Sigmoid colon (tissue), 7 donors: ENCODE measurements around the gene RADX. TPM values are rescaled to one million over a fixed set of nuclear protein-coding genes. Genes with fewer than 3 reads are reported as not detected.
"Not testable (repeated sequence)": the region's sequence is repeated elsewhere in the genome, so short reads cannot be mapped to it uniquely, and the experiment has no call there.

Experiments used
- DNase-seq: peaks from one replicate; pipeline ENCODE4 v3.0.0-alpha.2; 2019
- H3K27ac ChIP-seq, 4 donors: fragments of 200-600 bp; sonication (generic); one replicate each; pipeline ENCODE4 v1.5.1; 2016 to 2019; ENCODE audit warnings: mild to moderate bottlenecking in 1 of 4
- H3K27me3 ChIP-seq, 3 donors: fragments of 200-600 bp; sonication (generic); one replicate each; pipeline ENCODE4 v1.5.1; 2019; ENCODE audit warnings: mild to moderate bottlenecking in 1 of 3
- H3K36me3 ChIP-seq, 4 donors: fragments of 200-600 bp; sonication (generic); one replicate each; pipeline ENCODE4 v1.5.1; 2016 to 2019
- H3K4me1 ChIP-seq, 4 donors: fragments of 200-600 bp; sonication (generic); one replicate each; pipeline ENCODE4 v1.5.1; 2017 to 2019
- H3K4me3 ChIP-seq, 4 donors: fragments of 200-600 bp; sonication (generic); one replicate each; pipeline ENCODE4 v1.5.1; 2017 to 2019; ENCODE audit warnings: mild to moderate bottlenecking in 2 of 4, moderate library complexity in 1 of 4
- H3K9me3 ChIP-seq, 4 donors: fragments of 200-600 bp in 3 of 4; sonication (generic) in 3 of 4; one replicate each; pipeline versions ENCODE4 v1.5.1 to v1.6.1; 2013 to 2019
- EP300 ChIP-seq, 4 donors: sonication (generic); formaldehyde crosslinking; IDR thresholded peaks; one replicate each; pipeline ENCODE4 v1.6.1; 2017; ENCODE audit warnings: antibody characterized with exemption in 4 of 4
- POLR2A ChIP-seq, 2 donors: fragments of 450-650 bp; IDR thresholded peaks; one replicate each; pipeline ENCODE4 v1.6.1; 2016; ENCODE audit warnings: antibody characterized with exemption in 2 of 2, mild to moderate bottlenecking in 2 of 2, moderate library complexity in 2 of 2
- POLR2AphosphoS5 ChIP-seq, 4 donors: sonication (generic); formaldehyde crosslinking; IDR thresholded peaks; one replicate each; pipeline ENCODE4 v1.6.1; 2017; ENCODE audit warnings: antibody characterized with exemption in 4 of 4
- WGBS, 2 donors: extraction: QIAGEN DNeasy Blood & Tissue Kit; methylation state at CpG; one replicate each; pipeline ENCODE4 v1.1.7; 2013; 5-methylcytosine and 5-hydroxymethylcytosine counted together
- intact Hi-C: fragments of 100-400 bp; cut with DNase I; formaldehyde crosslinking; loops from one replicate; pipeline ENCODE4 v1.15.1; 2023
- polyA plus RNA-seq, 3 donors: library from polyadenylated mRNA; stranded (reverse); fragments of 200-250 nt; gene quantifications; one replicate each; pipeline ENCODE4 v1.2.3, GENCODE V29; 2013
- total RNA-seq, 4 donors: library from RNA; depleted of rRNA; stranded (reverse); fragments of >200 nt; gene quantifications; one replicate each; pipeline ENCODE4 v1.1.0, GENCODE V29; 2016
- TF ChIP-seq, protein P1 (sequence below), 4 experiments: fragments of 450-650 bp in 3 of 4; fragments of 200-600 bp in 1 of 4; IDR thresholded peaks; one replicate each; pipeline ENCODE4 v1.5.1; 2016 to 2019; ENCODE audit warnings: antibody characterized with exemption in 4 of 4, mild to moderate bottlenecking in 3 of 4, moderate library complexity in 2 of 4
- donor health status: healthy with polysubstance abuse.
- donor health status: Bipolar disorder and iron deficiency.
- donor health status: healthy.

Gene RADX
- total and polyA plus RNA-seq, 7 donors = 0.60 to 7.3 (median 1.1) TPM

- no peaks in the 10 kb centered on the region for H3K27me3 ChIP-seq
- H3K27ac ChIP-seq = no peak overlapping the region
- no peaks in the 10 kb centered on the region for H3K36me3 ChIP-seq
- TF ChIP-seq, protein P1, sequence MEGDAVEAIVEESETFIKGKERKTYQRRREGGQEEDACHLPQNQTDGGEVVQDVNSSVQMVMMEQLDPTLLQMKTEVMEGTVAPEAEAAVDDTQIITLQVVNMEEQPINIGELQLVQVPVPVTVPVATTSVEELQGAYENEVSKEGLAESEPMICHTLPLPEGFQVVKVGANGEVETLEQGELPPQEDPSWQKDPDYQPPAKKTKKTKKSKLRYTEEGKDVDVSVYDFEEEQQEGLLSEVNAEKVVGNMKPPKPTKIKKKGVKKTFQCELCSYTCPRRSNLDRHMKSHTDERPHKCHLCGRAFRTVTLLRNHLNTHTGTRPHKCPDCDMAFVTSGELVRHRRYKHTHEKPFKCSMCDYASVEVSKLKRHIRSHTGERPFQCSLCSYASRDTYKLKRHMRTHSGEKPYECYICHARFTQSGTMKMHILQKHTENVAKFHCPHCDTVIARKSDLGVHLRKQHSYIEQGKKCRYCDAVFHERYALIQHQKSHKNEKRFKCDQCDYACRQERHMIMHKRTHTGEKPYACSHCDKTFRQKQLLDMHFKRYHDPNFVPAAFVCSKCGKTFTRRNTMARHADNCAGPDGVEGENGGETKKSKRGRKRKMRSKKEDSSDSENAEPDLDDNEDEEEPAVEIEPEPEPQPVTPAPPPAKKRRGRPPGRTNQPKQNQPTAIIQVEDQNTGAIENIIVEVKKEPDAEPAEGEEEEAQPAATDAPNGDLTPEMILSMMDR (IDR thresholded peaks at IDR 0.05) = no peak
- TF ChIP-seq POLR2A (IDR thresholded peaks at IDR 0.05) (no peak), POLR2AphosphoS5 (IDR thresholded peaks at IDR 0.05) (no peak), EP300 (IDR thresholded peaks at IDR 0.05) (no peak)
- WGBS, 2 donors = 89 to 93% methylated on average over 2 of the region's 2 CpGs
- no peaks in the 10 kb centered on the region for H3K4me1 ChIP-seq
- no peak for DNase-seq
- H3K9me3 ChIP-seq = no peaks in the 10 kb centered on the region
- no peak overlapping the region for H3K4me3 ChIP-seq
- intact Hi-C loops = no loop called here
Measured at GRCh38 chrX:106621836-106622235, 10.1 kb downstream of the RADX start.

DNA sequence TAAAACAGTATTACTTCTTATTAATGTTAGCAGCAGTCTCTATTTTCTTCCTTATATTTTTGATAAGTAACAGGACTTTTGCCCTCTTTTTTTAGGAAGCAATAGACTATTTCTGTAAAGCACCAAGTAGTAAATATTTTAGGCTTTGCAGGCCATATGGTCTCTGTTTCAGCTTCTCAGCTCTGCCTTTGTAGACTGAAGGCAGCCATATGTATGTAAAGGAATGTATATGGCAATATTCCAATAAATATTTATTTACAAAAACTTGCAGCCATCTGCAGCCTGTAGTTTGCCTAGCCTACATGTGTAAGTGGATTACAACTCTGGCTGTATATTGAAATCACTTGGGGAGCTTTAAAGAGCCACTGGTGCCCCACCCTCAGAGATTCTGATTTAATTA, 15.0 kb downstream of the RADX start:
- DNase-seq = no peak
- no peak overlapping the region for H3K4me3 ChIP-seq
- TF ChIP-seq, protein P1 (IDR thresholded peaks at IDR 0.05) = no peak
- no peak for TF ChIP-seq POLR2A (IDR thresholded peaks at IDR 0.05)
- TF ChIP-seq POLR2AphosphoS5 (IDR thresholded peaks at IDR 0.05) = no peak
- no peak for TF ChIP-seq EP300 (IDR thresholded peaks at IDR 0.05)
- intact Hi-C loops = no loop called here
- no peak overlapping the region for H3K27ac ChIP-seq
- no peaks in the 10 kb centered on the region for H3K9me3 ChIP-seq
- H3K27me3 ChIP-seq = no peaks in the 10 kb centered on the region
- no peaks in the 10 kb centered on the region for H3K4me1 ChIP-seq
- no peaks in the 10 kb centered on the region for H3K36me3 ChIP-seq

GRCh38 chrX:106631615-106632014, 19.8 kb downstream of the RADX start:
- Histone ChIP-seq H3K27ac (no peak overlapping the region), H3K4me1 (no peaks in the 10 kb centered on the region), H3K4me3 (no peak overlapping the region), H3K9me3 (no peaks in the 10 kb centered on the region), H3K36me3 (no peaks in the 10 kb centered on the region), H3K27me3 (no peaks in the 10 kb centered on the region)
- TF ChIP-seq, protein P1 (IDR thresholded peaks at IDR 0.05) = no peak
- TF ChIP-seq EP300 (IDR thresholded peaks at IDR 0.05) (no peak), POLR2A (IDR thresholded peaks at IDR 0.05) (no peak), POLR2AphosphoS5 (IDR thresholded peaks at IDR 0.05) (no peak)
- intact Hi-C loops = no loop called here
- DNase-seq = no peak

GRCh38 chrX:106649523-106650428, 38.0 kb downstream of the RADX start:
- intact Hi-C loops = no loop called here
- no peak for DNase-seq
- TF ChIP-seq POLR2AphosphoS5 (IDR thresholded peaks at IDR 0.05) (no peak), POLR2A (IDR thresholded peaks at IDR 0.05) (no peak), EP300 (IDR thresholded peaks at IDR 0.05) (no peak)
- TF ChIP-seq, protein P1 (IDR thresholded peaks at IDR 0.05) = no peak
- no peaks in the 10 kb centered on the region for H3K4me1 ChIP-seq
- WGBS, 2 donors = 22 to 47% methylated on average over 1 of the region's 1 CpG
- no peaks in the 10 kb centered on the region for H3K36me3 ChIP-seq
- H3K27ac ChIP-seq = no peak overlapping the region
- no peaks in the 10 kb centered on the region for H3K9me3 ChIP-seq
- H3K4me3 ChIP-seq = no peak overlapping the region
- no peaks in the 10 kb centered on the region for H3K27me3 ChIP-seq

DNA sequence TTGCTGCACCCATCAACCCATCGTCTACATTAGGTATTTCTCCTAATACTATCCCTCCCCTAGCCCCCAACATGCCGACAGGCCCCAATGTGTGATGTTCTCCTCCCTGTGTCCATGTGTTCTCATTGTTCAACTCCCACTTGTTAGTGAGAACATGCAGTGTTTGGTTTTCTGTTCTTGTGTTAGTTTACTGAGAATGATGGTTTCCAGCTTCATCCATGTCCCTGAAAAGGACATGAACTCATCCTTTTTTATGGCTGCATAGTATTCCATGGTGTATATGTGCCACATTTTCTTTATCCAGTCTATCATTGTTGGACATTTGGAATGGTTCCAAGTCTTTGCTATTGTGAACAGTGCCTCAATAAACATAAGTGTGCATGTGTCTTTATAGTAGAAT, 41.8 kb downstream of the RADX start:
- intact Hi-C loops, H3K27me3 ChIP-seq, H3K4me1 ChIP-seq, H3K4me3 ChIP-seq, DNase-seq, H3K9me3 ChIP-seq, H3K36me3 ChIP-seq, H3K27ac ChIP-seq: not testable (repeated sequence)
- WGBS, 2 donors = 91 to 98% methylated on average over 2 of the region's 2 CpGs
